Mucosa of rectum (tissue), 2 donors: Measurements from ENCODE around the gene FGF22.
"Not testable (repeated sequence)": the region's sequence is repeated elsewhere in the genome, so short reads cannot be mapped to it uniquely, and the experiment has no call there.

Experiments
- H3K27ac ChIP-seq, 2 donors: one replicate each; pipeline ENCODE4 v1.7.0; 2013; ENCODE audit warnings: inconsistent platforms in 2 of 2, low read depth in 2 of 2, low read length in 2 of 2
- H3K27me3 ChIP-seq, 2 donors: one replicate each; pipeline ENCODE4 v1.7.0; 2013; ENCODE audit warnings: low read length in 2 of 2; ENCODE audit not compliant: control insufficient read depth in 2 of 2, insufficient read depth in 2 of 2
- H3K36me3 ChIP-seq, 2 donors: one replicate each; pipeline ENCODE4 v1.7.0; 2013; ENCODE audit warnings: low read length in 2 of 2; ENCODE audit not compliant: control insufficient read depth in 2 of 2, insufficient read depth in 2 of 2
- H3K4me1 ChIP-seq, 2 donors: one replicate each; pipeline ENCODE4 v1.7.0; 2013; ENCODE audit warnings: low read length in 2 of 2, mild to moderate bottlenecking in 1 of 2; ENCODE audit not compliant: control insufficient read depth in 2 of 2, insufficient read depth in 2 of 2
- H3K4me3 ChIP-seq, 2 donors: one replicate each; pipeline ENCODE4 v1.7.0; 2013; ENCODE audit warnings: low read length in 2 of 2
- H3K9ac ChIP-seq, 2 donors: one replicate each; pipeline ENCODE4 v1.7.0; 2013; ENCODE audit warnings: low read length in 2 of 2, low read depth in 1 of 2, mild to moderate bottlenecking in 1 of 2
- H3K9me3 ChIP-seq, 2 donors: one replicate each; pipeline ENCODE4 v1.7.0; 2013; ENCODE audit warnings: low read length in 2 of 2; ENCODE audit not compliant: control insufficient read depth in 2 of 2
- donor health status: healthy.
- donor health status: Normal muscosa, but diverticular disease.

Gene FGF22

DNA sequence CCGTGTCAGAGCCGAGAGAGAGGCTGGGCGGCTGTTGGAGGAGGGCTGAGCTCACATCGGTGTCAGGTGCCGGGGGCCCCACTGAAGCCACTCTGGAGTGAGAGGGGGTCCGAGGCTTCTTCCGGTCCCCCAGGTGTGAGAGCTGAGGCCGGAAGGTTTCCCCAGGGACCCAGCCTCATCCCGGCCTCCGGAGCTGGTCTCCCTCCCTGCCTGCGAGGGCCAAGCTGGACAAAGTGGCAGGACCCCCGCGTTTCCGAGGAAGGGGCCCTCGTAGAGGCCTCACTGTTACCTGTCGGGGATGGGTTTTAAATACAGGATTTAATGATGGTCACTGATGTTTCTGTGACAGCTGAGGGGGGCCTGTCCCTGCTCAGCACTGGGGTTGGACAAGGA, 43.4 kb upstream of the FGF22 start:
- H3K9ac ChIP-seq = no peak overlapping the region
- no peak overlapping the region for H3K27ac ChIP-seq
- H3K4me3 ChIP-seq = no peak overlapping the region
- H3K27me3 ChIP-seq = peaks cover 1 to 10% of the 10 kb centered on the region in 2 donors
- no peaks in the 10 kb centered on the region for H3K4me1 ChIP-seq
- H3K36me3 ChIP-seq = no peaks in the 10 kb centered on the region
- no peaks in the 10 kb centered on the region for H3K9me3 ChIP-seq

DNA sequence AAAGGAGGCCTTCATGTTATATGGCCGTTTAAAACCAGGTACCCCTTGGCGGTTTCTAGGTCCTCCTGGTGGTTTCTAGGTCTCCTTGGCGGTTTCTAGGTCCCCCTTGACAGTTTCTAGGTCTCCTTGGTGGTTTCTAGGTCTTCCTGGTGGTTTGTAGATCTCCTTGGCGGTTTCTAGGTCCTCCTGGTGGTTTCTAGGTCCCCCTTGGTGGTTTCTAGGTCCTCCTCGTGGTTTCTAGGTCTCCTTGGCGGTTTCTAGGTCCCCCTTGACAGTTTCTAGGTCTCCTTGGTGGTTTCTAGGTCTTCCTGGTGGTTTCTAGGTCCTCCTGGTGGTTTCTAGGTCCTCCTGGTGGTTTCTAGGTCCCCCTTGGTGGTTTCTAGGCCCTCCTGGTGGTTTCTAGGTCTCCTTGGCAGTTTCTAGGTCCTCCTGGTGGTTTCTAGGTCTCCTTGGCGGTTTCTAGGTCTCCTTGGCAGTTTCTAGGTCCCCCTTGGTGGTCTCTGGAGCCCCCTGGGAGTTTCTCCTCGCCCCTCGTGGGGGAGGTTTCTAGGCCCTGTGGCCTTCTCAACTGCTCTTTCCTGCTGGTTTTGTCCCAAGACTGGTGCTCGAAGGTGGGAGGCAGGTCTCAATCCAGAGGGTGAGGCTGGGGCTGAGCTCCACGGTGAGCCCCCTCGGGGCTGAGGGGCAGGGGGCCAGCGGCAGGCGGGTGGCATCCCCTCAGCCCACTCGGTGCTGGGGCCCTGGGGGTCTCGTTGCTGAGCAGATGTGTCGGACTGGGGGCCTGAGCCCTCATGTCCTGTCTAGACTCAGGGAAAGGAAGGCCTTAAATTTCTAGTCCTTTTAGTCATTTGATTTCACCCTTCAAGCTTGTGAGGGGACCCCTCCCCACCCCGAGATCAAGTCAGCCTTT, 42.0 kb upstream of the FGF22 start:
- Histone ChIP-seq H3K9ac (no peak overlapping the region), H3K27ac (no peak overlapping the region), H3K27me3 (no peaks in the 10 kb centered on the region), H3K9me3 (no peaks in the 10 kb centered on the region), H3K4me3 (no peak overlapping the region), H3K4me1 (no peaks in the 10 kb centered on the region), H3K36me3 (no peaks in the 10 kb centered on the region)

DNA sequence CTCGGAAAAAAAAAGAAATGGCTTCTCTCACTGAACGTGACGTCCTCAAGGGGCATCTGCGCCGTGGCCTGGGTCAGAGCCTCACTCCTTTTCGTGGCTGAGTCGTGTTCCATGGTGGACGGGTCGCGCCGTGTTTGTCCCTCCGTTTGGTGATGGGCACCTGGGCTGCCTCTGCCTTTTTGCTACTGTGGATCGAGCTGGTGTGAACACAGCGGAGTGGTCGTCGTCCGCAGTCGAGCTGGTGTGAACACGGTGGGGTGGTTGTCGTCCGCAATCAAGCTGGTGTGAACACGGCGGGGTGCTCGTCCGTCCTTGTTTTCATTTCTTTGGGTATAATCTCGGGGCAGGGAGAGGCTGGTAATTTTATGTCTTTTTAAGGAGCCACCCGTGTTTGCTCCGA, 38.4 kb upstream of the FGF22 start:
- Histone ChIP-seq H3K27me3 (no peaks in the 10 kb centered on the region), H3K4me1 (no peaks in the 10 kb centered on the region), H3K9ac (no peak overlapping the region), H3K4me3 (no peak overlapping the region), H3K9me3 (no peaks in the 10 kb centered on the region), H3K36me3 (no peaks in the 10 kb centered on the region), H3K27ac (no peak overlapping the region)

DNA sequence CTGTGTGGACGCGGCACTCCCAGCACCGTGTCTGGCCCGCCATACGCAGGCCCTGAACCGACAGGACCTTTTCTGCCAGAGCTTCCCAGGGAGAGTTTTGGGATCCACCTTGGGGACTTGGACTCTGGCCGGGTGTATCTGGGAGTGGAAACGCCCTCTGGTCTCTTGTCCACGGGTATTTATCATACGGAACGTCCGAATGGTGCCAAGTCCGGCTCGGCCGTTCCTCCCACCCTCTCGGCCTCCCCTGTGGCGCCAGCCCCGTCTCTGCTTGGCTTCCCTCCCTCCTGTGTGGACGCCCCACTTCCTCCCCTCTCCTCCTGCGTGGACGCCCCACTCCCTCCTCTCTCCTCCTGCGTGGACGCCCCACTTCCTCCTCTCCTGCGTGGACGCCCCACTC, 37.9 kb upstream of the FGF22 start:
- Histone ChIP-seq H3K9ac (no peak overlapping the region), H3K27ac (no peak overlapping the region), H3K4me1 (no peaks in the 10 kb centered on the region), H3K4me3 (no peak overlapping the region), H3K9me3 (no peaks in the 10 kb centered on the region), H3K36me3 (no peaks in the 10 kb centered on the region), H3K27me3 (no peaks in the 10 kb centered on the region)

DNA sequence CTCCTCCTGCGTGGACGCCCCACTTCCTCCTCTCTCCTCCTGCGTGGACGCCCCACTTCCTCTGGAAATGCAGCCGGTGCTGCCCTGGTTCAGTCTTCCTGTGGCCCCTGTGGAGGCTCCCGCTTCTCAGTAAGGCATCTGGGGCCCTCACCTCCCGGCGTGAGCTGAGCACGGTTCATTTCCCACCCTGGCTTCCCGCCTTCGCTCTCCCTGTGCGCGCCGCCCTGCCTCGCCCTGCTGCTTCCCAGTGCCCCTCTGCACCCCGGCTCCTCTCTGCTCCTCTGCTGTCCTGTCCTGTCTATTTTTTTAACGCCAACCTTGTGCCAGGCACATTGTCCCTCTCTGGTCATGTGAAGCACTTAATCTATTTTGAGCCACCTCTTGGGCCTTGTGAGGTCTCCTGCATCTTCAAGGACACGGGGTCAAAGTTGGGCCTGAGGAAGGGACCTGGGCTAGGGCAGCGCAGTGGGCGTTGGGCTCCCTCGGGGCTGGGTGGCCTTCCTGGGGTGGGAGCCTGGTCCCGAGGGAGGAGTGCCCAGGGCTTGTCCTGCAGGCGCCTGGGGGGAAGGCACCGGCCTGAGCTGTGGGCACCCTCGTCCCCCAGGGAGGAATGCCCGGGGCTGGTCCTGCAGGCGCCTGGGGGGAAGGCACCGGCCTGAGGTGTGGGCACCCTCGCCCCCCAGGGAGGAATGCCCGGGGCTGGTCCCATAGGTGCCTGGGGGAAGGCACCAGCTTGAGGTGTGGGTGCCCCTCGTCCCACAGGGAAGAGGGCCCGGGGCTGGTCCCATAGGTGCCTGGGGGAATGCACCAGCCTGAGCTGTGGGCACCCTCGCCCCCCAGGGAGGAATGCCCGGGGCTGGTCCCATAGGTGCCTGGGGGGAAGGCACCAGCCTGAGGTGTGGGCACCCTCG, 37.0 kb upstream of the FGF22 start:
- no peaks in the 10 kb centered on the region for H3K4me1 ChIP-seq
- H3K9ac ChIP-seq = no peak overlapping the region
- no peak overlapping the region for H3K27ac ChIP-seq
- no peaks in the 10 kb centered on the region for H3K9me3 ChIP-seq
- H3K27me3 ChIP-seq = no peaks in the 10 kb centered on the region
- H3K36me3 ChIP-seq = no peaks in the 10 kb centered on the region
- H3K4me3 ChIP-seq = no peak overlapping the region

DNA sequence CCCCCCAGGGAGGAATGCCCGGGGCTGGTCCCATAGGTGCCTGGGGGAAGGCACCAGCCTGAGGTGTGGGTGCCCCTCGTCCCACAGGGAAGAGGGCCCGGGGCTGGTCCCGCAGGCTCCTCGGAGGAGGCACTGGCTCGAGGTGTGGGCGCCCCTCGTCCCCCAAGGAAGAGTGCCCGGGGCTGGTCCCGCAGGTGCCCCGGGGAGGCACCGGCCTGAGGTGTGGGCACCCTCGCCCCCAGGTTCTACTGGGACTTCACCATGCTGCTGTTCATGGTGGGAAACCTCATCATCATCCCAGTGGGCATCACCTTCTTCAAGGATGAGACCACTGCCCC, 36.4 kb upstream of the FGF22 start:
- H3K4me3 ChIP-seq, H3K27me3 ChIP-seq, H3K9me3 ChIP-seq, H3K27ac ChIP-seq, H3K9ac ChIP-seq, H3K4me1 ChIP-seq, H3K36me3 ChIP-seq: not testable (repeated sequence)

DNA sequence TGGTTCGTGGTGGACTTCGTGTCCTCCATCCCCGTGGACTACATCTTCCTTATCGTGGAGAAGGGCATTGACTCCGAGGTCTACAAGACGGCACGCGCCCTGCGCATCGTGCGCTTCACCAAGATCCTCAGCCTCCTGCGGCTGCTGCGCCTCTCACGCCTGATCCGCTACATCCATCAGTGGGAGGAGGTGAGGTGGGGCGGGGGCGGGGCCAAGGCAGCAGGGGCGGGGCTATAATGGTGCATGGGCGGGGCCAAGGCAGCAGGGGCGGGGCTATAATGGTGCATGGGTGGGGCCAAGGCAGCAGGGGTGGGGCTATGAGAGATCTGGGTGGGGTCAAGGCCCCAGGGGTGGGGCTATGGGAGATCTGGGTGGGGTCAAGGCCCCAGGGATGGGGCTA, 35.9 kb upstream of the FGF22 start:
- not testable (repeated sequence) for H3K27me3 ChIP-seq, H3K9ac ChIP-seq, H3K36me3 ChIP-seq, H3K27ac ChIP-seq, H3K9me3 ChIP-seq, H3K4me1 ChIP-seq, H3K4me3 ChIP-seq

DNA sequence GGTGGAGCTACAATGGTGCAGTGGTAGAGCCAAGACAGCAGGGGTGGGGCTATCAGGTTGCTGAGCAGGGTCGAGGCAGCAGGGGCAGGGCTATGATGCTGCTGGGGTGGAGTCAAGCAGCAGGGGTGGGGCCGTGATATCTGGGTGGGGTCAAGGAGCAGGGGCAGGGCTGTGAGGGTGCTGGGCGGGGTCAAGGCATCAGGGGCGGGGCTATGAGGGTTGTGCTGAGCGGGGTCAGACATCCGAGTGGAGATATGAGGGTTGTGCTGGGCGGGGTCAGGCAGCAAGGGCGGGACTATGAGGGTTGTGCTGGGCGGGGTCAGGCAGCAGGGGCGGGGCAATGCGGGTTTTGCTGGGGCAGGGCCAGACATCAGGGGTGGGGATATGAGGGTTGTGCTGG, 35.3 kb upstream of the FGF22 start:
- no peaks in the 10 kb centered on the region for H3K27me3 ChIP-seq
- H3K36me3 ChIP-seq = no peaks in the 10 kb centered on the region
- H3K9me3 ChIP-seq = no peaks in the 10 kb centered on the region
- H3K4me1 ChIP-seq = no peaks in the 10 kb centered on the region
- no peak overlapping the region for H3K4me3 ChIP-seq
- H3K27ac ChIP-seq = no peak overlapping the region
- no peak overlapping the region for H3K9ac ChIP-seq

DNA sequence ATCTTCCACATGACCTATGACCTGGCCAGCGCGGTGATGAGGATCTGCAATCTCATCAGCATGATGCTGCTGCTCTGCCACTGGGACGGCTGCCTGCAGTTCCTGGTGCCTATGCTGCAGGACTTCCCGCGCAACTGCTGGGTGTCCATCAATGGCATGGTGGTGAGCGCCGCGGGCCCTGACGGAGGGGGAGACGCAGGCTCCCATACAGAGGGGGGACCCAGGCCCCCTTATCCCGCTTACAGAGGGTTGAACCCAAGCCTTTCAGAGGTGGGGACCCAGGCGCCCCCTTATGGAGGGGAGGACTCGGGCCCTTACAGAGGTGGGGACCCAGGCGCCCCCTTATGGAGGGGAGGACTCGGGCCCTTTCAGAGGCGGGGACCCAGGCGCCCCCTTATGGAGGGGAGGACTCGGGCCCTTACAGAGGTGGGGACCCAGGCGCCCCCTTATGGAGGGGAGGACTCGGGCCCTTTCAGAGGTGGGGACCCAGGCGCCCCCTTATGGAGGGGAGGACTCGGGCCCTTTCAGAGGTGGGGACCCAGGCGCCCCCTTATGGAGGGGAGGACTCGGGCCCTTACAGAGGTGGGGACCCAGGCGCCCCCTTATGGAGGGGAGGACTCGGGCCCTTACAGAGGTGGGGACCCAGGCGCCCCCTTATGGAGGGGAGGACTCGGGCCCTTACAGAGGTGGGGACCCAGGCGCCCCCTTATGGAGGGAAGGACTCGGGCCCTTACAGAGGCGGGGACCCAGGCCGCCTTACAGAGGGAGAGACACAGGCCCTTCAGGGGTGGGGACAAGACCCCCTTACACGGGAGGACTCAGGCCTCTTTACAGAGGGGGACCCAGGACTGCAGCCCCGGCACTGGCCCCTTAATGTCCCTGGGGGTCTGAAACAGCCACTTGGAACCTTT, 34.4 kb upstream of the FGF22 start:
- not testable (repeated sequence) for H3K4me3 ChIP-seq, H3K36me3 ChIP-seq, H3K27me3 ChIP-seq, H3K9ac ChIP-seq, H3K27ac ChIP-seq, H3K4me1 ChIP-seq, H3K9me3 ChIP-seq
